Suppressor macrophage treated with lipopolysaccharide for 1 hour (primary cell): ENCODE results near the gene PAX7.

ENCODE experiments used
- DNase-seq, 3 donors: peaks; one replicate each; pipeline ENCODE4 v3.0.0-alpha.2; 2020 to 2022

Gene PAX7

DNA sequence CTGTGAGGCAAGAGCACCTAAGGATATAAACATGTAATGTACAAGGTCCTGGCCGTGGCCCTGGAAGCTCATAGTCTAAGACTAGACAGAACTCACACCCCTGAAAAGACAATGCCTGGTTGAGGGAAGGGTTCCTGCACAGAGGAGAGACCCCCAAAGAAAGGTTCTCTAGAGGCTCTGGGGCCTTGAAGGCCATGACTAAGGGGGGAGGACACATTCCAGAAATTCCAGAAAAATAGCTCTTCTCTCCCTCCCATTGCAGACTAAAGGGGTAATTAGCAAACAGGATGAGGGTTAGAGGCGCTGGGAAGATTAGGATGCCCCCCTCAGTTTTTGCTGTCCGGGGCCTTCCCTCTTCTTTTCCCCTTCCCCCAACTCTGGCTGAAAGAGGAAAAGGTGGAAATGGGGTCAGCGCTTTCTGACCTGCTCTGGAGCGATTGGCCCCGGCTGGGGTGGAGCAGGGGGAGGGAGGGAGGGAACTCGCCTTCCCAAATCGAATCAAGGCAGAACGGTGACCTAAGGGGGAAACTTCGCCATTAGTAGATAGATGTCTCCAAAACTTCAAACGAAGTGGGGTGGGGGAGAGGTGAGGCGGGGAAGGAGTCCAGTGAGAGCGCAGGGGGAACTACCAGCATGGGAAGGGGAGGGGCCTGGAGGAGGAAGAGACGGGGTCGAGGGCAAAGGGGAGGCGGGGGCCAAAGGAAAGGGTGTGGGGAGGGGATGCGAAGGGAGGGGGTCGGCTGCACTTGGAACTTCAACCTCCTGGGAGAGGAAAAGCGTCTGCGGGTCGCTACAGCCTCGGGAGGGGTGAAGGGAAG is 11.8 kb downstream of the PAX7 start:
- no peak for DNase-seq

- DNase-seq, result no peak
Observed at GRCh38 chr1:18643154-18644012, 12.7 kb downstream of the PAX7 start.

GRCh38 chr1:18644013-18644399 is 13.4 kb downstream of the PAX7 start:
- DNase-seq, result no peak

GRCh38 chr1:18644446-18644845 is 13.8 kb downstream of the PAX7 start:
- DNase-seq, result no peak

GRCh38 chr1:18644973-18645746 is 14.5 kb downstream of the PAX7 start:
- DNase-seq, result no peak

GRCh38 chr1:18645747-18646090 is 15.1 kb downstream of the PAX7 start:
- DNase-seq, result no peak

- DNase-seq, result no peak
Observed at GRCh38 chr1:18646091-18646785, 15.6 kb downstream of the PAX7 start.

DNA sequence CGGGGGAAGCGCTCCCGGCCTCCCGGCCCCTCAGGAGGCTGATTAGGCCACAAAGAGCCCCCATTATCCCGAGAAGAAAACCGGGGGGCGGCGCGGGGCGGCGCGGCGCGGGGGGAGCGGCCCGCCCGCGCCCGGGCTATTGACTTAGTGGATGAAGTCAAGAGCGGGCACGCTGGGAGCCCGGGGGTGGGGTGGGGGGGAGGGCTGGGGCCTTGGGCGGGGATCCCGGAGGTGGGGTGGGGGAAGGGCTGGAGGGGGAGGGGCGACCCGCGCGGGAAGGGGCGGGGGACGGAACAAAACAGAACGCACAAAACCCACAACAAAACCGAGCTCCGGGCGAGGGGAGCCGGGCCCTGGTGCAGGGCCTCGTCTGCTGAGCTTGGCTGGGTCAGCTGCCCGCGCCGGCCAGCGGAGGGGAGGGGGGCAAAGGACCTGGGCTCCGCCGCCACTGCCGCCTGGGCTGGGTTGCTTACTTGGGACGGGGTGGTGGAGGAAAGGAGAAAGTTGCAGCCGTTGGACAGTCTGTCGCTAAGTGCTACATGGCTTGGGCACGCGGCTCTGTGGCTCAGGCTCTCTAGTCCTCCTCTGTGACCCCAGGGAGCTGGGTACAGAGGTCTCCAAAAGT is 16.3 kb downstream of the PAX7 start:
- no peak for DNase-seq

- DNase-seq, result no peak
Observed at GRCh38 chr1:18647681-18648214, 17.1 kb downstream of the PAX7 start.

GRCh38 chr1:18649693-18650370 is 19.2 kb downstream of the PAX7 start:
- no peak for DNase-seq

GRCh38 chr1:18651713-18652112 is 21.1 kb downstream of the PAX7 start:
- no peak for DNase-seq

- no peak for DNase-seq
Observed at GRCh38 chr1:18652791-18653190, 22.1 kb downstream of the PAX7 start.

DNA sequence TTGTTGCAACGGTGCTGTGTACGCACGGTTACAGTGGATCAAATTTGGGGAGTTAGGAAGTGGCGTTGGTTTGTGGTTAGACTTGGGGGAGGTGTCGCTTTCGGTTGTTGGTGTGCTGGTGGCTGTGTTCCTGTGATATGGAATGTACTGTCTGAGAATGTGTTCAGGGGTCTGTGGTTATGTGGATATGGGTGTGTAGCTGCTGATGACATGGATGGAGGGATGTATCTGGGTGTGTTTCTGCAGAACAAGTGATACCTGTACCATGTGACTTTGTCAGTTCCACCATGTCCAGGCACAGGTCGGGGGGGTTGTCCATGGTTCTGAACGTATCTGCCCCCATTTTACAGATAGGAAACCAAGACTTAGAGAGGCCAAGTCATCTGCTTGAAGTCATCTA is 22.7 kb downstream of the PAX7 start:
- no peak for DNase-seq

GRCh38 chr1:18653916-18654315 is 23.3 kb downstream of the PAX7 start:
- no peak for DNase-seq

- DNase-seq, result no peak
Observed at GRCh38 chr1:18654599-18654998, 24.0 kb downstream of the PAX7 start.

DNA sequence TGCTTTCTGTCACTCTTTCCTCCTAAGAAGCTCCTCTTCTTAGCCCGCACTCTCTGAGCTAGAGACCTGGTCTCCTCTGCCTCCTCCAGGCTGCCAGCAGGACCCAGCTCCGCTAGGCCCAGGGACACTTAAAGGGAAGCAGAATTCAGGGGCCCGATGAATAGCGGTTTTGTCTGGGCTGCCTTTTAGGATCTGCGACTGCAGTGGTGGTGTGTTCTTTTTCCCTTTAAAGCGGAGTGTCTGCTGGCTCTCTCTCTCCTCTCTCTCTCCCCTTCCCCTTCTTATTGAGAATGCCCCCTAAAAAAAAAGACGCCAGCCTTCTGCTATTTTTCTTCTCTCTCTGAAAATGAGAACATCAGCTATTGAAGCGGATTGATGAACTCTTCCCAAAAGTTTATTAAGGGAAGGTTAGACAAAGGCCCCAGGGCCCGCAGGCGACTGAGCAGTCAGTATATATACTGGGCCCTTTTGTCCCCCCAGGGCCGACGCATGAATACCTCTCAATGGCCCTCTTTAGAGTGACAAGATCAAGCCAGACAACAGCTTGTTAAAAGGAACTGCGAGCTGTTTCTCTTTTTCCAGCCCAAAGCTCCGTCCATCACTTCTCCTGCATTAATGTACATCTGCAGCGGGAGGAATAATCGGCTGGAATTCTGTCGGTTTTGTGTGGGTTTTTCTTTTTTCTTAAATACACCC is 27.0 kb downstream of the PAX7 start:
- no peak for DNase-seq

- no peak for DNase-seq
Observed at GRCh38 chr1:18658831-18659230, 28.2 kb downstream of the PAX7 start.

DNA sequence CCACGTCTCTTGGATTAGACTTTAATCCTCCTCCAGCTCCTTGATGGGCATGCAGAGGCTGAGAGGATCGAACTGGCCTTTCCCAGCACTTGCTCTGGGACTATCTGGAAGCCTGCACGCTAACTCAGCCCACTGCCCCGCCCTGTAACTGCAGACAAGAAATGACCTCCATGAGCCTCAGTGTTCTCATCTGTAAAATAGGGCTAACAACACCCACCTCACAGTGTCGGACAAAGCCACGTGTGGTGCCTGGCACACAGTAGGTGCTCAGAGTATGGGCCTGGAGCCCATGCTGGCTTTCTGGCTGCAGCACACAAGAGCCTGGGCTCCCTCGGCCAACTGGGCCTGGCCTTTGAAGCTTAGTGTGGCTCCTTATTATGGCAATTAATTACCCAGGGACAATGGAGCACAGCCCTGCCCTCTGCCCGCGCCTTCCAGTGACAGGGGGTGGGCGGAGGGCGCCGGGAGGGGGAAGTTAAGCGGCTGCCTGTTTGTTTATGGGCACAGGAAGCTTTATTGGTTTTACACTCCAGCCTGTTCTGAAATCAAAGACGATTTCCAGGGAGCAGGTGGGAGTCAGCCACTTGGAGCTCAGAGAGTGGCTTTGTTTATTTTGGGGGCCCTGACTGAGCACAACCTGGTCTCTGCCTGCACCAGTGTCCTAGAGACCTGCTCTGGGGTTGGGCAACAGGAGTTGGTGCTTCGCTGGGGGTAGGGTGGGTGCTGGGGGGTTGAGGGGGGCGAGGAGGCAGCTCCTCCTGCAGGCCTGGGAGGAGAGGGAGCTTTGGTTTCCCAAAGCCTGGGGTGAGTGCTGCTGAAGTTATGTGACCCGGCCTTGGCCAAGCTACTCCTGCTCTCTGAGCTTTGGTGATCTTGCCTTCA is 31.0 kb downstream of the PAX7 start:
- no peak for DNase-seq

DNA sequence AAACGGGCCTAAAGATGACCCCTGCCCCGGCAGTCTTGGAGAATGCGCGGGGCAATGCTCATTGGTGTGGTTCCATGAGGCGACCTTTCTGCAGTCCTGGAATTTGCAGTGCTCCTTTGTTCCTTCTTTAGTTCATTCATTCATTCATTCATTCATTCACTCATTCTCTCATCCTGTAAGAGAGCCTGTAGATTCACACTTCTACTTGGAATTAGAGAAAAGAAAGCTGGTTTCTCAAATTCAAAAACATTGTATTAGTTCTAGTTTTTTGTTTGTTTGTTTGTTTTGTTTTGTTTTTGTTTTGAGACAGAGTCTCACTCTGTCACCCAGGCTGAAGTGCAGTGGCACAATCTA is 31.6 kb downstream of the PAX7 start:
- no peak for DNase-seq
